Raji (cell line): Measurements from ENCODE around the gene INSL3.

Experiments used
- POLR2A ChIP-seq: IDR thresholded peaks from 2 replicates; pipeline ENCODE4 v1.6.1; 2011; ENCODE audit warnings: low read depth, low read length, control low read depth; ENCODE audit not compliant: insufficient read depth

The INSL3 gene

GRCh38 chr19:17803264-17803896 lies 17.9 kb downstream of the INSL3 start:
- TF ChIP-seq POLR2A, result no peak

- TF ChIP-seq POLR2A, result no peak
Observed at GRCh38 chr19:17802137-17802858, 19.0 kb downstream of the INSL3 start.

DNA sequence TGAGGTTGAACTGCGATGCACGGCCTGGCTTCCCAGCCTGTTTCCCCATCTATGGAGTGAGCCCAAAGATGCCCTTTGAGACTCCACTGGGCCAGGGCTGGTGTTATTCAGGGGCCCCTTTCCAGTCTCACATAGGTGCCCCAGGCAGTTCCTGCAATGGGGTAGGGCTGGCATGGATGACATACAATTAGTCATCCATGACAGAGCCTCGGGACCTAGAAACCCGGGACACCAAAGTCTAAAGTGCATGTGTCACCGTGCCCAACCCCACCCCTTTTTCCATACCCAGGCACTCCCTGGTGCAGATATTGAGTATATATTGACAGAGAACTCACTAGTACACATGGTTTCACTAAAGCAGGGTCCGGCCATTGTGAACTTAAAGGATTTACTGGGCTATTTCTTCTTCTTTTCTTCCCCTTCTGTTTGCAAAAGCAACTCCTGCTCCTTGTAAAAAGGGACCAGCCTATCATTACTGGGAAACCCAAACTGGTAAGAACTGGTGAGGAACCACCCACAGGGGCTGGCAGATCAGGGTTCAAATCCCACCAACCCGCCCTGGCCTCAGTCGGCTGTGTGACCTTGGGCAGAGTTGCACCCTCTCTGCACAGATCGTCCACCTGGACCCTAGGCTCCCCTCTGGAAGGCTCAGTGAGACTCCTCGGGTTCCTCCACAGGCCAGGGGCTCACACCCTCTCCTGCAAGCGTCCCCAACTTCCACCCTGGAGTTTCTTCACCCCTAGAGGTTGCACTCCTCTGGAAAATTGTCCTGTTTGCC lies 23.7 kb downstream of the INSL3 start:
- TF ChIP-seq POLR2A, result no peak

DNA sequence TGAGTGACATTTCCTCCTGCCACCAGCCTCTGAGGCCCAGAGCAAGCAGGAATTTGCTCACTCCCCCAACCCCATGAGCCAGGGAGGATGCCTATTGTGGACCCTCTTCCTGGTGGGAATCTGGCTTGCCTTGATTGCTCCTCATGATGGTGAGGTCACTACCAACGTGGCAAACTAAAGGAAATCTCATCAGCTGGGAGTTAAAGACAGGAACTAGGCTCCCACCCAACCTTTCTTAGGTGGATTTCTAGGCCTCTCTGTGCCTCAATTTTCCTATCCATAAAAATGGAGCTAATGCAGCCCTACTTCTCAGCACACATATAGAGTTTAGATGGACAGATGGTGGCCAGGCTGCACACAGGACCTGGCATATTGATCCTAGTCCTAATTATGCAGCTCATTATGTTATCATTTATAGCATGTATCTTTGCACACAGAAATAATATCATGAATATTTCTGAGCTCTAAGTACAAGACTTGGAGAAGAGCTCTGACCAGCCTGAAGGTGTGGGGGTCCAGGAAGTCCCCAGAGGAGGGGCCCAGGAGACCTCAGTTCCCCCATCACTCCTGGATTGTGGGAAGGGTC lies 24.4 kb downstream of the INSL3 start:
- no peak for TF ChIP-seq POLR2A

DNA sequence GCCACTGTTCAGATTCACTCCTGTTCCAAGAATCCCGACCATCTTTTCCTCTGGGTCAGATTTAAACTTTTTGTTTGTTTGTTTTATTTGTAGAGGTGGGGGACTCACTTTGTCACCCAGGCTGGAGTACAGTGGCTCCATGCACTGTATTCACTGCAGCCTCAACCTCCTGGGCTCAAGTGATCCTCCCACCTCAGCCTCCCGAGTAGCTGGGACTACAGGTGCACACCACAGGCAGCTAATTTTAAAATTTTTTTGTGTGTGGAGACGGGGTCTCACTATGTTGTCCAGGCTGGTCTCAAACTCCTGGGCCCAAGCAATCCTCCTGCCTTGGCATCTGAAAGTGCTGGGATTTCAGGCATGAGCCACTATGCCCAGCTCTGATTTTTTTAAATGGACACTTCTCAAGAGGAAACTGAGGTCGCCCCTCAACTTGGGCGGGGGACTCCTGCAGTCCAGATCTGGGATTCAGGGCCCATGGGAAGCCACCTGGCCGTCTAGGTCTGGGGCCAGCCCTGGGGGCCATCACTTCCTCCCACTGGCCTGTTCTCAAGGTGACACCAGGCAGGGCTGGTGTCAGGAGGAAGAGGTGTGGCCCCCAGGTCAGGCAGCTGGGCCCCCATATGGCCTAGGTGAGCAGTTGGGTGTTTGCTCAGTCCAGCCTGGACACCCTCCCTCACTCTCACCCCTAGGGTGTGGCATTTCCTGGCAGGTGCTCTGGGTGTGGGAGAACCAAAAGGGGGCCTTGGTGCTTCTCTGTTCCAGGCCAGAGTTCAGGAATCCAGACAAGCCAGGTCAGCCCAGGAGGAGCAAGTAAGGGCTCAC lies 25.1 kb downstream of the INSL3 start:
- no peak for TF ChIP-seq POLR2A

DNA sequence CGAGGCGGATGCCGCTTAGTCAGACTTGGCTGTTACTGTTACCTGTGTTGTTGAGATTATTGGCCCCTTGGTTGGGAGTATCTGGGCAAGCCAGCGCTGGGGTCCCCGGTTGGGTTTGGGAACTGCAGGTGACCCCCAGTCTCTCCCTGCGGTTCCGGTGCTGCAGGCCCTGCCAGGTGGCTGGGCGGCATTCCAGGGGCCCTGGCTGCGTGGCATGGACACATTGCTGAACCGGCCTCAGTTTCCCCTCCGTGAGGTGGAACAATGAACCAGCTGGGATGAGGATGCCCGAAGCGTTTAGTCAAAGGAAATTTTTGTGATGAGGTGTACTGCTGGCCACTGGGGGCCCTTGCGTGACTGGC lies 25.8 kb downstream of the INSL3 start:
- TF ChIP-seq POLR2A, result no peak

DNA sequence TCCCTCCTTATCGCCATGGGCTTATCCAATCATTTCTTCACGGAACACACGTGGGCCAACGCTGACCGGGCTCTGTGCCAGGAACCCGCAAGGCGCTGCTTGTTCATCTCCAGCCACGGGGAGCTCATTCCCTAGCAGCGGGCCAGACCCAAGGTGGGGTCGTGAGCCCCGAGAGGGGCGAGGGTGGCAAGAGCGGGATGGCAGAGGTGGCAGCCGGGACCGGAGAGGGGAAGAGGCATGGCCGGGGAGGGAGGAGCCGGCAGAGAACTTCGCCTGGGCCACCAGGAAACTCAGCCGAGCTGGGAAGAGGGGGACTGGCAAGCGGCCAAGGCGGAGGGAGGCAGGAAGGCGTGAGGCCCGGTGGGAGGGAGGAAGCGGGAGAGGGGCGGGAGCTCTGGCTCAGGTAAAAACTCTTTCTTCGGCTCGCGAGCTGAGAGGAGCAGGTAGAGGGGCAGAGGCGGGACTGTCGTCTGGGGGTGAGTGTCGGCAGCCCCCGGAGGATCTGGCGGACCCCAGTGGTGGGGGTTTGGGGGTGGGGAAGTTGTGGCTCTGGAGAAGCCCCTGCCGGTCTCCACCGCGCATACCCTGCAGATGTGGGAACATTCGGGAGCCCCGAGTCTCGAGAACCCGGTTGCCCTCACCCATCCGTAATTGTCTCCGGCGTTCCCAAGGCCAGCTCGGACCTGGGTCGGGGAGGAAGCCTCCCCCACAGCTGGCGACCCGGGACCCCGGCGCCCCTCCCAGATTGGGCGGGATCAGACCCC lies 26.4 kb downstream of the INSL3 start, which contains the start of gene B3GNT3:
B3GNT3 (plus strand) TSS at position 408 of the 764 bp plus-strand sequence. CDS start 12,670 bp downstream, outside the sequence.
- no peak for TF ChIP-seq POLR2A

- no peak for TF ChIP-seq POLR2A
Observed at GRCh38 chr19:17794412-17794730, 26.9 kb downstream of the INSL3 start.

DNA sequence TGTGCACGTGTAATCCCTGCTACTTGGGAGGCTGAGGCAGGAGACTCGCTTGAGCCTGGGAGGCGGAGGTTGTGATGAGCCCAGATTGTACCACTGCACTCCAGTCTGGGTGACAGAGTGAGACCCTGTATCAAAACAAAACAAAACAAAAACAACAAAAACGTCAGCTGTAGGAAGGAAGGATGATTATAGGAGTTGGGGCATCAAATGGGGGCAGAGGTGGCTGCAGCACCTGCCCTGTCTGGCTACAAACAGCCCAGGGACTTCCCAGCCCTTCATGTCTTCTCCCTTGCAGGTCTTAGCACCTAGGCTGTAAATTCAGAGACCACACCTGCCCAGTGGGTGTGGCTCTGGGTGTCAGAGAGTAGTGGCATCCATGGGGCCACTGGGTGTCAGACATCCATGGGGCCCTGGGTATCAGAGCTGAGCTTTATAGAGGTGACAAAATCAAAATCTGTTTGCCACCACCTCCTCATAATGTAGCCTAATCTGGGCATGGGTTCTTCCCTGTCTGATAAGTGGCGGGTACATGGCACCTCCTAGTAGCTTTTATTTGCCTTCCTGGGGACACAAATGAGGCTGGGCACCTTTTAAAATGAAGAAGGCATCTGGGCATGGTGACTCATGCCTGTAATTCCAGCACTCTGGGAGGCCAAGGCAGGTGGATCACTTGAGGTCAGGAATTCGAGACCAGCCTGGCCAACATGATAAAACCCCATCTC lies 31.1 kb downstream of the INSL3 start:
- no peak for TF ChIP-seq POLR2A

DNA sequence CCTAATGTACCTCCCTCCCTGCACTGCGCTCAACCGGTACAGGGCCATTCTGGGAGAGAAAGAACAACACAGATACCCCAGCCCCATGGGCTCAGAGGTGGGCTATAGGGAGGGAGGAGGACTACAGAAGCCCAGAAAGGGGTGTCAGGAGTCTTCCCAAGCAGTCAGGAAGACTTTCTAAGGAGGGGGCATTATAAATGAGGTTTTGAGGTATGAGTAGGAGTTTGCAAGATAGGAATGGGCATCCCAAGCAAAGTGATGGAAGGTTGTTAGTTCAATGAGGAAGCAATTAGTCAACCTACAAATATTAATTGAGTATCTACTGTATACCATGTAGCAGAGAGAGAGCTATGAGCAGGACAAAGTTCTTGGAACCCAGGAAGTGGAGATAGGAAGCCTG lies 32.7 kb downstream of the INSL3 start:
- no peak for TF ChIP-seq POLR2A

DNA sequence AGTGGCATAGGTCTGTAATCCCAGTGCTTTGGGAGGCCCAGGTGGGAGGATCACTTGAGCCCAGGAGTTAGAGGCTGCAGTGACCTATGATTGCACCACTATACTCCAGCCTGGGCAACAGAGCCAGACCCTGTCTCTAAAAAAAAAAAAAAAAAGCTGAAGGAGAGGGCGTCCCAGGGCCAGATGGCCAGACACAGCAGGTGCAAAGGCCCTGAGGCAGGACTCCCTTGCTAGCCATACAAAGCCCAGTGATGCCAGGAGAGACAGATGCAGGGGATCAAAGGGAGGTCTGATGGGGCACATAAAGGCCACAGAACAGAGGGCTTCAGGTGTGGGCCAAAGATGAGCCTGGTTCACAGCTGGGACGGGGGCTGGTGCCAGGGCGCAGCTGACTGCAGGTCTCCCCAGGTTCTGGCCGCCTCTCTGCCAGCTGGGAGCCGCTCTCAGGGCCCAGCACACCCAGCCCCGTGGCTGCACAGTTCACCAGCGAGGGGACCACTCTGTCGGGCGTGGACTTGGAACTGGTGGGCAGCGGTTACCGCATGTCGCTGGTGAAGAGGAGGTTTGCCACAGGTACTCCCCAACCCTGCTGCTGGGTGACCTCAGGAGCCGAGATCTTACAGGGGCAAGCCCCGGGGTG lies 33.9 kb downstream of the INSL3 start:
- no peak for TF ChIP-seq POLR2A

DNA sequence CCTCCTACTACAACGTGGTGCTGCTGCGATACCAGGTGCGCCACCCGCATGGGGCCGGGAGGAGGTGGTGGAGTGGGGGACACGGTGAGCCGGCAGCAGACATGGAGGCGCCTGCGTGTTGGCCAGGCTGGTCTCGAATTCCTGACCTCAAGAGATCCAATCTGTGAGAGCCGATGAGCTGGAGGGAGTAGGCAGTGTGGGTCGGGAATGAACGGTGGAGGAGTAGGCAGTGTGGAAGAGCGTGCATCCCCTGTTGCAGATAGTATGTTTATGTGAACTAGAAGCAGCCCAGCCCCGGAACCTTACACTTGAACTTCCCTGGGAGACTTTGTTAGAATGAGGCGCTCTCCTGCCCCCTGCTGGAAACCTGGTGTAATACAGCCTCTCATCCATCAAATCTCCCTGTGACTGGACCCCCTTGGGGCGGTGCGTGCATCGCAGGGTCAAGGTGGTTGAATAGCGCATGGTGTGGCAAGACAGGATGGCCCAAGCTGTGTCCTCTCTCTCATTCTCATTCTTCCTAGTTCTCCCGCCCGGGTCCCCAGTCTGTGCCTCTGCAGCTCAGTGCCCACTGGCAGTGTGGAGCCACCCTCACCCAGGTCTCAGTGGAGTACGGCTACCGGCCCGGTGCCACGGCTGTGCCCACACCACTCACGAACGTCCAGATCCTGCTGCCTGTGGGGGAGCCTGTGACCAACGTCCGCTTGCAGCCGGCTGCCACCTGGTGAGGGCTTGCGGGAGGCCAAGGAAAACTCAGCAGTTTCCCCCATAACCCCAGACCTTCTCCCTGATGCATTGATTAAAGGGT lies 36.9 kb downstream of the INSL3 start:
- TF ChIP-seq POLR2A, result no peak

- TF ChIP-seq POLR2A, result no peak
Observed at GRCh38 chr19:17780781-17781180, 40.5 kb downstream of the INSL3 start.
